NB4 (cell line): ENCODE results near the gene ESR2.
A peak's percentile ranks its signal among the peaks of the same experiment; 100 is the strongest.

Experiments used
- DNase-seq: peaks from one replicate; pipeline ENCODE4 v3.0.0; 2010; ENCODE audit warnings: low read depth
- H3K4me3 ChIP-seq: one replicate; pipeline ENCODE4 v1.5.1; 2011; ENCODE audit warnings: mild to moderate bottlenecking, low read depth, low read length, moderate library complexity
- MYC ChIP-seq: IDR thresholded peaks from 2 replicates; pipeline ENCODE4 v1.6.1; 2011; ENCODE audit warnings: low read depth, low read length
- POLR2A ChIP-seq: IDR thresholded peaks from 2 replicates; pipeline ENCODE4 v1.6.1; 2011; ENCODE audit warnings: mild to moderate bottlenecking; ENCODE audit not compliant: insufficient read length; ENCODE audit errors: extremely low read depth
- TF ChIP-seq, protein P1 (sequence below): IDR thresholded peaks from one replicate; pipeline ENCODE4 v1.5.1; 2012; ENCODE audit warnings: low read depth, low read length
- TF ChIP-seq, protein P2 (sequence below): IDR thresholded peaks from 2 replicates; pipeline ENCODE4 v1.6.1; 2011; ENCODE audit warnings: low read depth, low read length

Gene ESR2

DNA sequence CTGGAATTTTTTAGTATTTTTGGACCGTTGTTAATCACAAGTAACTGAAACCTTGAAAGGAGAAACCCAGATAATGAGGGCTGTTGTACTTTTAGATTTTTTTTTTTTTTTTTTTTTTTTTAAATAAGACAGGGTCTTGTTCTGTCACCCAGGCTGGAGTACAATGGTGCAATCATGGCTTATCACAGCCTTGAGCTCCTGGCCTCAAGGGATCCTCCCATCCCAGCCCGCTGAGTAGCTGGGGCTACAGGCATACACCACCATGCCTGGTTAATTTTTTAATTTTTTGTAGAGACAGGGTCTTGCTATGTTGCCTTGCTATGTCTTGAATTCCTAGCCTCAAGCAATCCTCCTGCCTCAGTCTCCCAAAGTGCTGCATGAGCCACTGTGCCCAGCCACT, 229.7 kb downstream of the ESR2 start:
- DNase-seq, result no peak
- no peak overlapping the region for H3K4me3 ChIP-seq
- TF ChIP-seq, protein P1, sequence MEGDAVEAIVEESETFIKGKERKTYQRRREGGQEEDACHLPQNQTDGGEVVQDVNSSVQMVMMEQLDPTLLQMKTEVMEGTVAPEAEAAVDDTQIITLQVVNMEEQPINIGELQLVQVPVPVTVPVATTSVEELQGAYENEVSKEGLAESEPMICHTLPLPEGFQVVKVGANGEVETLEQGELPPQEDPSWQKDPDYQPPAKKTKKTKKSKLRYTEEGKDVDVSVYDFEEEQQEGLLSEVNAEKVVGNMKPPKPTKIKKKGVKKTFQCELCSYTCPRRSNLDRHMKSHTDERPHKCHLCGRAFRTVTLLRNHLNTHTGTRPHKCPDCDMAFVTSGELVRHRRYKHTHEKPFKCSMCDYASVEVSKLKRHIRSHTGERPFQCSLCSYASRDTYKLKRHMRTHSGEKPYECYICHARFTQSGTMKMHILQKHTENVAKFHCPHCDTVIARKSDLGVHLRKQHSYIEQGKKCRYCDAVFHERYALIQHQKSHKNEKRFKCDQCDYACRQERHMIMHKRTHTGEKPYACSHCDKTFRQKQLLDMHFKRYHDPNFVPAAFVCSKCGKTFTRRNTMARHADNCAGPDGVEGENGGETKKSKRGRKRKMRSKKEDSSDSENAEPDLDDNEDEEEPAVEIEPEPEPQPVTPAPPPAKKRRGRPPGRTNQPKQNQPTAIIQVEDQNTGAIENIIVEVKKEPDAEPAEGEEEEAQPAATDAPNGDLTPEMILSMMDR, result no peak
- no peak for TF ChIP-seq POLR2A
- TF ChIP-seq, protein P2, sequence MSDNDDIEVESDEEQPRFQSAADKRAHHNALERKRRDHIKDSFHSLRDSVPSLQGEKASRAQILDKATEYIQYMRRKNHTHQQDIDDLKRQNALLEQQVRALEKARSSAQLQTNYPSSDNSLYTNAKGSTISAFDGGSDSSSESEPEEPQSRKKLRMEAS, result no peak
- TF ChIP-seq MYC, result no peak

GRCh38 chr14:64062381-64063115, 231.6 kb downstream of the ESR2 start:
- TF ChIP-seq, protein P1, result no peak
- no peak overlapping the region for H3K4me3 ChIP-seq
- DNase-seq, result no peak

GRCh38 chr14:64061706-64062105, 232.5 kb downstream of the ESR2 start:
- TF ChIP-seq, protein P2, result no peak
- no peak for TF ChIP-seq POLR2A
- TF ChIP-seq, protein P1, result no peak
- TF ChIP-seq MYC, result no peak
- DNase-seq, result no peak
- H3K4me3 ChIP-seq, result no peak overlapping the region

- H3K4me3 ChIP-seq, result no peak overlapping the region
- DNase-seq, result no peak
- TF ChIP-seq MYC (no peak), POLR2A (no peak)
- TF ChIP-seq, protein P2, result no peak
- TF ChIP-seq, protein P1, result no peak
Measured at GRCh38 chr14:64061115-64061514, 233.1 kb downstream of the ESR2 start.

DNA sequence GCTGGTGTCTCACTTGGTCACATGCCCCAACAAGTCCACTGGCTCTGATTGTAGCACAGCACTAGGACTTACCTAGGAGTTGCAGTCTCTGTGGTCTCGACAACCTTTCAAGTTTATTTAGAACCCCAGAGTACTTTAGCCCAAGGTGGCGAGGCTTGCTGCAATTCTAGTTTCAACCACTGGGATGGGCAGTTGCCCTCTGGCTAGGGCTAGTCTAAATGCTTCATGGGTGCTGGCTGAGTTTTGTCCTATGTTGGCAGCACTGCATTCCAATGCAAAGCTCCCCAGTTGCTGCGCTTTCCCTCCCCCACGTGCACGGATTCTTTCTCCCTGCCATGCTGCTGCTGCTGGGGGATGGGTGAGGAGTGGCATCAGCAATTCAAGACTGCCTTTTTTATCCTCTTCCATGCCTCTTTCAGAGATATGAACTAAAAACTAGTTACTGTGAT, 233.5 kb downstream of the ESR2 start:
- peak; percentile 44 for DNase-seq
- TF ChIP-seq, protein P2, result no peak
- TF ChIP-seq, protein P1, result peak; percentile 68
- H3K4me3 ChIP-seq, result no peak overlapping the region

GRCh38 chr14:64060199-64060545, 234.0 kb downstream of the ESR2 start:
- H3K4me3 ChIP-seq, result no peak overlapping the region
- TF ChIP-seq MYC (no peak), POLR2A (no peak)
- DNase-seq, result no peak
